Adrenal gland (tissue), 12 donors: ENCODE measurements around the gene GOLGA5. TPM values are rescaled to one million over a fixed set of nuclear protein-coding genes. Genes with fewer than 3 reads are reported as not detected.

Experiments used
- DNase-seq, 7 donors: peaks; one replicate each; pipeline ENCODE4 v3.0.0-alpha.2; 2019 to 2020
- H3K27ac ChIP-seq, 5 donors: fragments of 200-600 bp; sonication (generic) in 4 of 5; 1 replicate in 3 of 5; 2 replicates in 2 of 5; pipeline versions ENCODE4 v1.5.1 to v1.8.0; 2016 to 2020; ENCODE audit warnings: mild to moderate bottlenecking in 1 of 5
- H3K27me3 ChIP-seq: fragments of 200-600 bp; 2 replicates; pipeline ENCODE4 v1.8.0; 2021
- H3K36me3 ChIP-seq, 2 donors: fragments of 200-600 bp; replicated peaks in 1 of 2; 1 replicate in 1 of 2; 2 replicates in 1 of 2; pipeline versions ENCODE4 v1.5.1 to v1.8.0; 2018 to 2022
- H3K4me1 ChIP-seq, 2 donors: fragments of 200-600 bp; replicated peaks in 1 of 2; 1 replicate in 1 of 2; 2 replicates in 1 of 2; pipeline versions ENCODE4 v1.5.1 to v1.8.0; 2018 to 2021
- H3K4me3 ChIP-seq, 4 donors: fragments of 200-600 bp; sonication (generic) in 3 of 4; one replicate each; pipeline ENCODE4 v1.5.1; 2016 to 2018
- H3K9me3 ChIP-seq, 3 donors: fragments of 200-600 bp; sonication (generic) in 1 of 3; replicated peaks in 1 of 3; 1 replicate in 2 of 3; 2 replicates in 1 of 3; pipeline versions ENCODE4 v1.5.1 to v1.8.0; 2016 to 2021
- CTCF ChIP-seq, 6 experiments: fragments of 450-650 bp in 4 of 6; fragments of 200-600 bp in 2 of 6; sonication (generic) in 1 of 6; IDR thresholded peaks; 1 replicate in 5 of 6; 2 replicates in 1 of 6; pipeline versions ENCODE4 v1.5.1 to v1.8.0; 2016 to 2021; ENCODE audit warnings: antibody characterized with exemption in 6 of 6, mild to moderate bottlenecking in 2 of 6, moderate library complexity in 1 of 6
- POLR2A ChIP-seq, 2 donors: fragments of 450-650 bp; IDR thresholded peaks; one replicate each; pipeline ENCODE4 v1.6.1; 2017; ENCODE audit warnings: antibody characterized with exemption in 2 of 2, mild to moderate bottlenecking in 2 of 2, moderate library complexity in 1 of 2
- WGBS, 4 donors: extraction: QIAGEN DNeasy Blood & Tissue Kit in 2 of 4; methylation state at CpG; one replicate each; pipeline versions ENCODE4 v1.1.5 to v1.1.7; 2013 to 2017; 5-methylcytosine and 5-hydroxymethylcytosine counted together
- intact Hi-C, 2 donors: fragments of 100-400 bp; cut with DNase I; formaldehyde crosslinking; loops; one replicate each; pipeline versions ENCODE4 v1.14.1 to v1.15.0; 2022 to 2023
- polyA plus RNA-seq, 3 donors: library from polyadenylated mRNA; stranded (reverse); fragments of 200-250 nt in 2 of 3; fragments of 350-450 nt in 1 of 3; fragmentation: Illumina TruSeq in 1 of 3; extraction: RNeasy Lipid Tissue Mini Kit (QIAGEN cat#74804) in 1 of 3; gene quantifications; one replicate each; pipeline ENCODE4 v1.2.3, GENCODE V29; 2013 to 2014
- total RNA-seq, 9 donors: library from RNA; depleted of rRNA in 4 of 9; stranded (reverse); fragments of >200 nt in 4 of 9; fragments of 120-200 nt in 1 of 9; fragmentation: NEBNext Ultra II Directional in 1 of 9; extraction: Animal tissue kit (Norgen Biotek cat#: 25700) in 1 of 9; gene quantifications; one replicate each; pipeline versions ENCODE4 v1.1.0 to v1.2.4, GENCODE V29; 2013 to 2023
- donor health status: healthy with polysubstance abuse.
- donor health status: Bipolar disorder and iron deficiency.
- donor health status: DM: yes; HTN: yes; CAD: no.
- donor health status: DM: no; HTN: no; CAD: no.
- donor health status: DM: no; HTN: no; CAD: no.
- donor health status: DM: yes; HTN: yes; CAD: no.

GOLGA5 gene
- total and polyA plus RNA-seq, 12 donors = 24.6 to 85.1 (median 35.0) TPM

- TF ChIP-seq POLR2A (IDR thresholded peaks at IDR 0.05) (no peak), CTCF (IDR thresholded peaks at IDR 0.05) (no peak)
- Histone ChIP-seq H3K4me3 (no peak overlapping the region), H3K27me3 (no peaks in the 10 kb centered on the region), H3K36me3 (no peaks in the 10 kb centered on the region), H3K9me3 (no peaks in the 10 kb centered on the region), H3K4me1 (peaks cover 5 to 7% of the 10 kb centered on the region in 2 donors), H3K27ac (peak overlapping the region in 3 of 5 donors; percentile 21 to 68 (median 41))
- 63 to 73% (median 69%) methylated on average over 5 of the region's 5 CpGs for WGBS, 4 donors
- intact Hi-C loops = no loop called here
- DNase-seq = peak in 3 of 7 donors; percentile 35 to 57 (median 47)
Measured at GRCh38 chr14:92753250-92753649, 40.9 kb upstream of the GOLGA5 start.

GRCh38 chr14:92754966-92755365 is 39.1 kb upstream of the GOLGA5 start:
- H3K4me1 ChIP-seq = peaks cover 5 to 7% of the 10 kb centered on the region in 2 donors
- H3K27ac ChIP-seq = no peak overlapping the region
- intact Hi-C loops = no loop called here
- no peak for DNase-seq
- H3K27me3 ChIP-seq = no peaks in the 10 kb centered on the region
- no peaks in the 10 kb centered on the region for H3K9me3 ChIP-seq
- H3K36me3 ChIP-seq = no peaks in the 10 kb centered on the region
- 69 to 88% (median 77%) methylated on average over 1 of the region's 1 CpG for WGBS, 4 donors
- no peak overlapping the region for H3K4me3 ChIP-seq
- no peak for TF ChIP-seq CTCF (IDR thresholded peaks at IDR 0.05)

- no peak for DNase-seq
- intact Hi-C loops = no loop called here
- H3K4me1 ChIP-seq = peaks cover 5 to 7% of the 10 kb centered on the region in 2 donors
Measured at GRCh38 chr14:92755495-92755894, 38.6 kb upstream of the GOLGA5 start.

GRCh38 chr14:92756446-92756845 is 37.7 kb upstream of the GOLGA5 start:
- no peak for DNase-seq
- 67 to 82% (median 76%) methylated on average over 4 of the region's 4 CpGs for WGBS, 4 donors

More at GRCh38 chr14:92755495-92755894, 38.6 kb upstream of the GOLGA5 start:
- Histone ChIP-seq H3K27ac (no peak overlapping the region), H3K9me3 (no peaks in the 10 kb centered on the region), H3K27me3 (no peaks in the 10 kb centered on the region), H3K4me3 (no peak overlapping the region), H3K36me3 (no peaks in the 10 kb centered on the region)
- TF ChIP-seq CTCF (IDR thresholded peaks at IDR 0.05) = no peak
- no peak for TF ChIP-seq POLR2A (IDR thresholded peaks at IDR 0.05)
- WGBS, 4 donors = 50 to 74% (median 68%) methylated on average over 1 to 3 of the region's 3 CpGs

More at GRCh38 chr14:92756446-92756845, 37.7 kb upstream of the GOLGA5 start:
- H3K27me3 ChIP-seq = no peaks in the 10 kb centered on the region
- intact Hi-C loops = no loop called here
- H3K36me3 ChIP-seq = no peaks in the 10 kb centered on the region
- no peaks in the 10 kb centered on the region for H3K9me3 ChIP-seq
- TF ChIP-seq POLR2A (IDR thresholded peaks at IDR 0.05) (no peak), CTCF (IDR thresholded peaks at IDR 0.05) (no peak)
- no peak overlapping the region for H3K27ac ChIP-seq
- H3K4me1 ChIP-seq = peaks cover 0 to under 1% of the 10 kb centered on the region in 2 donors
- H3K4me3 ChIP-seq = no peak overlapping the region
